Central memory CD8-positive, alpha-beta T cell (primary cell): ENCODE data around the gene ICE2.

Experiments
- ATAC-seq: fragments of 150-1000 bp; cut with Tn5 transposase; replicated peaks from 2 replicates; pipeline ENCODE4 v1.10.0; 2022; ENCODE audit warnings: mild to moderate bottlenecking, moderate FRiP score, moderate number of reproducible peaks; ENCODE audit not compliant: poor library complexity, severe bottlenecking; ENCODE audit errors: extremely low read depth
- DNase-seq, 2 donors: peaks; one replicate each; pipeline ENCODE4 v3.0.0; 2021; ENCODE audit warnings: low spot score in 2 of 2
- H3K27ac Mint-ChIP-seq: one replicate; pipeline ENCODE4 v1.8.0; 2022; ENCODE audit warnings: low read depth, mild to moderate bottlenecking, moderate library complexity, mixed read lengths
- H3K27me3 Mint-ChIP-seq: one replicate; pipeline ENCODE4 v1.8.0; 2022; ENCODE audit warnings: mixed read lengths
- H3K36me3 Mint-ChIP-seq: one replicate; pipeline ENCODE4 v1.8.0; 2022; ENCODE audit warnings: mild to moderate bottlenecking, moderate library complexity, mixed read lengths; ENCODE audit not compliant: insufficient read depth
- H3K4me1 Mint-ChIP-seq: one replicate; pipeline ENCODE4 v1.8.0; 2022; ENCODE audit warnings: mixed read lengths
- H3K4me3 Mint-ChIP-seq: one replicate; pipeline ENCODE4 v1.8.0; 2022; ENCODE audit warnings: mild to moderate bottlenecking, moderate library complexity, mixed read lengths
- H3K9me3 Mint-ChIP-seq: one replicate; pipeline ENCODE4 v1.8.0; 2022; ENCODE audit warnings: mixed read lengths

Gene ICE2

DNA sequence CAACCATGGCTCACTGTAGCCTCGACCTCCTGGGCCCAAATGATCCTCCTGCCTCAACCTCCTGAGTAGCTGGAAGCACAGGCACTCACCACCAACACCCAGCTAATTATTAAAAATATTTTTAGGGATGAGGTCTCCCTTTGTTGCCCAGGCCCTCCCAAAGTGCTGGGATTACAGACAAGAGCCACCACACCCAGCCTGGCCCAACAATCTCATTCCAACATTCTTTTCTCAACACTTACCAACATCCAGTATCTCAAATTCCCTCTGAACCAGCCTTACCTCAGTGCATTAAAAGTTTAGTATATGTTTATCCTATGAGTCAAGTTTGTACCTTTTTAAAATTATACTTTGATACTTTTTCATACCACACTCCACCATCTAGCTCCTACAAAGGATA is 106.2 kb downstream of the ICE2 start:
- DNase-seq (no peak), ATAC-seq (no peak)
- peaks cover 38% of the 10 kb centered on the region for H3K36me3 Mint-ChIP-seq
- no peaks in the 10 kb centered on the region for H3K27me3 Mint-ChIP-seq
- H3K4me1 Mint-ChIP-seq = peaks cover 46% of the 10 kb centered on the region
- H3K27ac Mint-ChIP-seq = peak overlapping the region; percentile 72
- no peak overlapping the region for H3K4me3 Mint-ChIP-seq
- no peaks in the 10 kb centered on the region for H3K9me3 Mint-ChIP-seq

GRCh38 chr15:60372227-60372626 is 106.7 kb downstream of the ICE2 start:
- Mint-ChIP-seq H3K27ac (no peak overlapping the region), H3K27me3 (no peaks in the 10 kb centered on the region), H3K36me3 (peaks cover 38% of the 10 kb centered on the region), H3K4me1 (peaks cover 46% of the 10 kb centered on the region), H3K9me3 (no peaks in the 10 kb centered on the region), H3K4me3 (no peak overlapping the region)
- no peak for ATAC-seq
- DNase-seq = no peak

DNA sequence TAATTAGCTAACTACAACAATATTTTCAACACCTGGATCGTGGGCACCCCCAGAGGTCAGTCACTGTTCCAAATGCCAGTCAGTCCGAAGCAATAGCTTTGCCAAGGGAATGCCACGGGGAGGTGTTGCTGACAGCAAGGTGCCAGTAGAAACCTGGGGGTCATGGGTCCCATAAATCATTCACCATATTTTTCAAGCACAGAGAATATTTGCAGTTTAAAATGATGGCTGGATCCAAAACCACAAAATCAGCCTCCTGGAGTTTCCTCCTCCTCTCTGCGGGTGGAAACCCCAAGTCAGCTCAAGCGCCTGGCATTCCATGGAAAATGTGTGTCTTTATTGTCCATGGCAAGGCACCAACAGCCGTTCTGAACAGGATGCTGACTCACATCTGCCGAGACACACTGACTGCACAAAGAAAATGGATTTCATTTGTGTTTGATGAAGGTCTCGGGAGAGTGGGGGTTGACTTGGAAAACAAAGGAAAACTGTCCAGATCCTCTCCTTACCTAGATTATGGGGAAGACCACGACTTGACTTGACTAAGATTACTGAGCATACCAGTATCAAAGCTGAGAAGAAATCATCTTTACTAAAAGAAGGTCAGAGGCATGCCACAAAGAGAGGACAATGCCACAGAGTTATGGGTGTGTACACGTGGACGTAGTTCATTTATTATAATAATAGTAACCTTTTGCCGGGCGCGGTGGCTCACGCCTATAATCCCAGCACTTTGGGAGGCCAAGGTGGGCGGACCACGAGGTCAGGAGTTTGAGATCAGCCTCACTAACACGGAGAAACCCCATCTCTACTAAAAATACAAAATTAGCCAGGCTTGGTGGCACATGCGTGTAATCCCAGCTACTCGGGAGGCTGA is 107.5 kb downstream of the ICE2 start:
- Mint-ChIP-seq H3K4me3 (no peak overlapping the region), H3K27me3 (no peaks in the 10 kb centered on the region), H3K4me1 (peaks cover 38% of the 10 kb centered on the region), H3K27ac (no peak overlapping the region), H3K9me3 (no peaks in the 10 kb centered on the region), H3K36me3 (peaks cover 36% of the 10 kb centered on the region)
- no peak for ATAC-seq
- DNase-seq = no peak

GRCh38 chr15:60370869-60371136 is 108.1 kb downstream of the ICE2 start:
- Mint-ChIP-seq H3K27ac (no peak overlapping the region), H3K4me3 (no peak overlapping the region), H3K9me3 (no peaks in the 10 kb centered on the region), H3K36me3 (peaks cover 33% of the 10 kb centered on the region), H3K4me1 (peaks cover 32% of the 10 kb centered on the region), H3K27me3 (no peaks in the 10 kb centered on the region)
- ATAC-seq = no peak
- no peak for DNase-seq

GRCh38 chr15:60370105-60370868 is 108.7 kb downstream of the ICE2 start:
- DNase-seq (no peak), ATAC-seq (no peak)
- Mint-ChIP-seq H3K27me3 (no peaks in the 10 kb centered on the region), H3K9me3 (no peaks in the 10 kb centered on the region), H3K4me3 (no peak overlapping the region), H3K27ac (peak overlapping the region; percentile 44), H3K4me1 (peaks cover 27% of the 10 kb centered on the region), H3K36me3 (peaks cover 29% of the 10 kb centered on the region)

DNA sequence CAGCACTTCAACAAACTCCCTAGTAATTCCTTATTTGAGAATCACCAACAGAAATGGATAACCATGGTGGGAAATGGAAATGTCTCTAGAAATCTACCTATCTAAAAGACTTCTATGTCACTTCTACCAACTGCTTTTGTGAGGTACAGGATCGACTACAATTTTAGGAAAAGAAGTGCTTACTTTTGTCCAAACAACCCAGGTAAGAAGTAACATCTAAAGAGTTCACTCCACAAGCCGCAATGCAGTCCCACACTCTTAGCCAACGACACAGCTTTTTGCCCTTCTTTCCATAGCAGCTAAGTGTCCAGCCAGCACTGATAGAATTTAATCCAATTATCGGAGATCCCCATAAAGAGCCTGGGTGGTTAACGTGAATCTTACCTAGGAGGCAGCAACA is 109.2 kb downstream of the ICE2 start:
- no peaks in the 10 kb centered on the region for H3K27me3 Mint-ChIP-seq
- H3K4me1 Mint-ChIP-seq = peaks cover 26% of the 10 kb centered on the region
- H3K9me3 Mint-ChIP-seq = no peaks in the 10 kb centered on the region
- ATAC-seq (no peak), DNase-seq (no peak)
- peak overlapping the region; percentile 44 for H3K27ac Mint-ChIP-seq
- peaks cover 30% of the 10 kb centered on the region for H3K36me3 Mint-ChIP-seq
- H3K4me3 Mint-ChIP-seq = no peak overlapping the region
